ENCODE results near the gene MYO1E.

DNA sequence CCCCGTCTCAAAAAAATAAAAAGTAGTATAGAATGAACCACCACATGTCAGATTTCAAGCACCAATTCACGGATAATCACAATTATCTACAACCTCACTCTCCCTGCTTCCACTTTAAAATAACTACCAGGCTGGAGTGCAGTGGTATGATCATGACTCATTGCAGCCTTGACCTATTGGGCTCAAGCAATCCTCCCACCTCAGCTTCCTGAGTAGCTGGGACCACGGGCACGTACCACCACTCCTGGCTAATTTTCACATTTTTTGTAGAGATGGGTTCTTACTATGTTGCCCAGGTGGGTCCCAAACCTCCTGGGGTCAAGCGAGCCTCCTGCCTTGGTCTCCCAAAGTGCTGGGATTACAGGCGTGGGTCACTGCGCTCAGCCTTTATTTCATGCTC lies 204.1 kb downstream of the MYO1E start:
- TF ChIP-seq CTCF (IDR thresholded peaks at IDR 0.05) (no peak), POLR2A (IDR thresholded peaks at IDR 0.05) (no peak)

Data from uterus (tissue), 2 donors.